H9 (cell line): ENCODE data around the gene ZNF628. TPM values are rescaled to one million over a fixed set of nuclear protein-coding genes. Genes with fewer than 3 reads are reported as not detected.

ENCODE experiments used
- DNase-seq: peaks from one replicate; pipeline ENCODE4 v3.0.0-alpha.2; 2017
- H2AFZ ChIP-seq: one replicate; pipeline ENCODE4 v1.6.1; 2013; ENCODE audit warnings: mild to moderate bottlenecking, low read length, control low read depth, moderate library complexity
- H2AK5ac ChIP-seq: 2 replicates; pipeline ENCODE4 v1.6.1; 2013; ENCODE audit warnings: low read length, control low read depth, mixed read lengths; ENCODE audit not compliant: insufficient read length
- H2BK120ac ChIP-seq: one replicate; pipeline ENCODE4 v1.6.1; 2013; ENCODE audit warnings: low read depth, mild to moderate bottlenecking, low read length, control low read depth, inconsistent platforms; ENCODE audit not compliant: poor library complexity, severe bottlenecking
- H2BK12ac ChIP-seq: 2 replicates; pipeline ENCODE4 v1.6.1; 2013; ENCODE audit warnings: low read length, control low read depth, mixed read lengths, low read depth; ENCODE audit not compliant: insufficient read length
- H2BK15ac ChIP-seq: 2 replicates; pipeline ENCODE4 v1.6.1; 2013; ENCODE audit warnings: low read depth, low read length, control low read depth
- H2BK20ac ChIP-seq: one replicate; pipeline ENCODE4 v1.6.1; 2013; ENCODE audit warnings: low read depth, mild to moderate bottlenecking, low read length, control low read depth, inconsistent platforms; ENCODE audit not compliant: poor library complexity, severe bottlenecking
- H2BK5ac ChIP-seq: 2 replicates; pipeline ENCODE4 v1.6.1; 2013; ENCODE audit warnings: low read length, control low read depth, mixed read lengths; ENCODE audit not compliant: insufficient read length
- H3K14ac ChIP-seq: 2 replicates; pipeline ENCODE4 v1.6.1; 2013; ENCODE audit warnings: low read length, control low read depth; ENCODE audit not compliant: insufficient read depth
- H3K18ac ChIP-seq: 2 replicates; pipeline ENCODE4 v1.6.1; 2013; ENCODE audit warnings: low read depth, mild to moderate bottlenecking, mixed read lengths, low read length, control low read depth; ENCODE audit not compliant: insufficient read length
- H3K23ac ChIP-seq: 2 replicates; pipeline ENCODE4 v1.6.1; 2013; ENCODE audit warnings: low read length, control low read depth, mixed read lengths, low read depth; ENCODE audit not compliant: insufficient read length
- H3K23me2 ChIP-seq: 2 replicates; pipeline ENCODE4 v1.6.1; 2013; ENCODE audit warnings: low read depth, mild to moderate bottlenecking, mixed read lengths, low read length, control low read depth; ENCODE audit not compliant: insufficient read length, poor library complexity, severe bottlenecking
- H3K27ac ChIP-seq: 2 replicates; pipeline ENCODE4 v1.5.1; 2013; ENCODE audit warnings: low read length, control low read depth, mixed read lengths, low read depth; ENCODE audit not compliant: insufficient read length
- H3K27me3 ChIP-seq: 2 replicates; pipeline ENCODE4 v1.6.1; 2013; ENCODE audit warnings: low read length, control low read depth, inconsistent platforms; ENCODE audit not compliant: insufficient read depth
- H3K4ac ChIP-seq: 2 replicates; pipeline ENCODE4 v1.6.1; 2013; ENCODE audit warnings: low read depth, mild to moderate bottlenecking, control low read depth, inconsistent platforms, low read length, moderate library complexity
- H3K4me1 ChIP-seq: 2 replicates; pipeline ENCODE4 v1.6.1; 2013; ENCODE audit warnings: low read length, control low read depth, inconsistent platforms; ENCODE audit not compliant: insufficient read depth
- H3K4me2 ChIP-seq: 2 replicates; pipeline ENCODE4 v1.6.1; 2013; ENCODE audit warnings: low read length, control low read depth, mixed read lengths; ENCODE audit not compliant: insufficient read length, insufficient read depth
- H3K56ac ChIP-seq: 2 replicates; pipeline ENCODE4 v1.6.1; 2013; ENCODE audit warnings: low read depth, mild to moderate bottlenecking, mixed read lengths, low read length, control low read depth; ENCODE audit not compliant: insufficient read length
- H3K79me1 ChIP-seq: 2 replicates; pipeline ENCODE4 v1.6.1; 2013; ENCODE audit warnings: low read depth, mild to moderate bottlenecking, moderate library complexity, low read length, control low read depth, inconsistent platforms; ENCODE audit not compliant: insufficient read depth, poor library complexity, severe bottlenecking
- H3K79me2 ChIP-seq: 2 replicates; pipeline ENCODE4 v1.6.1; 2013; ENCODE audit warnings: low read length, control low read depth, inconsistent platforms; ENCODE audit not compliant: insufficient read depth
- H3K9ac ChIP-seq: 2 replicates; pipeline ENCODE4 v1.6.1; 2013; ENCODE audit warnings: low read length, control low read depth, mixed read lengths; ENCODE audit not compliant: insufficient read length; ENCODE audit errors: extremely low read depth
- H3K9me3 ChIP-seq: one replicate; pipeline ENCODE4 v1.6.1; 2013; ENCODE audit warnings: low read depth, low read length, inconsistent platforms; ENCODE audit not compliant: control insufficient read depth
- H3T11ph ChIP-seq: one replicate; pipeline ENCODE4 v1.6.1; 2013; ENCODE audit warnings: mild to moderate bottlenecking, low read length, control low read depth, inconsistent platforms
- H4K20me1 ChIP-seq: one replicate; pipeline ENCODE4 v1.6.1; 2013; ENCODE audit not compliant: control insufficient read depth, insufficient read length, insufficient read depth
- H4K5ac ChIP-seq: 2 replicates; pipeline ENCODE4 v1.6.1; 2013; ENCODE audit warnings: low read depth, mild to moderate bottlenecking, mixed read lengths, low read length, control low read depth; ENCODE audit not compliant: insufficient read length
- H4K8ac ChIP-seq: replicated peaks from 2 replicates; pipeline ENCODE4 v1.6.1; 2013; ENCODE audit warnings: low read length, control low read depth, mixed read lengths, low read depth; ENCODE audit not compliant: insufficient read length
- H4K91ac ChIP-seq: 2 replicates; pipeline ENCODE4 v1.6.1; 2013; ENCODE audit warnings: low read depth, mild to moderate bottlenecking, moderate library complexity, mixed read lengths, low read length, control low read depth; ENCODE audit not compliant: insufficient read length
- H3K27ac Mint-ChIP-seq, 3 experiments: 2 replicates in 2 of 3; 3 replicates in 1 of 3; pipeline ENCODE4 v1.8.0; 2020 to 2021; ENCODE audit warnings: mixed read lengths in 3 of 3, mild to moderate bottlenecking in 1 of 3, moderate library complexity in 1 of 3
- H3K27me3 Mint-ChIP-seq: 2 replicates; pipeline ENCODE4 v1.8.0; 2021; ENCODE audit warnings: low read depth, mild to moderate bottlenecking, moderate library complexity, mixed read lengths
- H3K36me3 Mint-ChIP-seq, 3 experiments: 2 replicates in 2 of 3; 3 replicates in 1 of 3; pipeline ENCODE4 v1.8.0; 2020 to 2021; ENCODE audit warnings: low read depth in 3 of 3, mixed read lengths in 3 of 3; ENCODE audit not compliant: insufficient read depth in 1 of 3
- H3K4me1 Mint-ChIP-seq, 2 experiments: 2 replicates each; pipeline ENCODE4 v1.8.0; 2020; ENCODE audit warnings: mixed read lengths in 2 of 2
- H3K4me3 Mint-ChIP-seq, 2 experiments: 2 replicates in 1 of 2; 3 replicates in 1 of 2; pipeline ENCODE4 v1.8.0; 2020 to 2021; ENCODE audit warnings: mild to moderate bottlenecking in 2 of 2, mixed read lengths in 2 of 2, moderate library complexity in 1 of 2
- H3K9me3 Mint-ChIP-seq, 2 experiments: 2 replicates in 1 of 2; 3 replicates in 1 of 2; pipeline ENCODE4 v1.8.0; 2020; ENCODE audit warnings: mild to moderate bottlenecking in 2 of 2, mixed read lengths in 2 of 2, moderate library complexity in 1 of 2
- WGBS: extraction: QIAGEN DNeasy Blood & Tissue Kit; methylation state at CpG from one replicate; pipeline ENCODE4 v1.1.7; 2013; ENCODE audit warnings: missing lambda C conversion rate, low lambda C conversion rate, mixed read lengths; ENCODE audit not compliant: insufficient read length; ENCODE audit errors: extremely low coverage; 5-methylcytosine and 5-hydroxymethylcytosine counted together
- total RNA-seq: library from RNA; stranded (reverse); gene quantifications from 2 replicates; pipeline ENCODE4 v1.2.1, GENCODE V29; 2021
- TF ChIP-seq, protein P1 (sequence below): fragments of 200-600 bp; sonication (generic); conservative IDR thresholded peaks from 3 replicates; pipeline ENCODE4 v1.8.0; 2021; ENCODE audit warnings: antibody characterized with exemption, mild to moderate bottlenecking

Gene ZNF628
- total RNA-seq, 1 experiment from 2014 or later = 16.6 TPM

DNA sequence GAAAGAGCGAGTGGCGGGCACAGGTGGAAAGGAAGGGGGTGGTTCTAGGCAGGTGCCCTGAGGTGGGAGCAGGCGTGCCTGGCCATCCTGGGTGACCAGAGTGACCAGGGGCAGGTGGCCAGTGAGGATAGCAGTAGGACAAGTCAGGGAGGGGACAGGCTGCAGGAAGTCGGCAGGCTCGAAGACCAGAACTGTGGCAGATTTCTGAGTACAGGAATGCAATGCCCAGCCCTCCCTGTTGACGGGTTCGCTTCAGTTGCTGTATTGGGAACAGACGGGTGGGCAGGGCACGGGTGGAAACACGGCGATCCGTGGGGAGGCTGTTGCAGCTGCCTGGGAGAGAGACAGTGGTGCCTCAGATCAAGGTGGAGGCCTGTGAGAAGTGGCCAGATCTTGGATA, 1.9 kb downstream of the ZNF628 start:
- Histone ChIP-seq H2BK15ac (no peak overlapping the region), H3K23me2 (peaks cover 5% of the 10 kb centered on the region), H2AFZ (no peak overlapping the region), H2BK12ac (no peak overlapping the region), H2BK20ac (no peak overlapping the region), H3K79me2 (no peaks in the 10 kb centered on the region), H3K27ac (no peak overlapping the region), H3K18ac (no peak overlapping the region), H3K79me1 (no peaks in the 10 kb centered on the region), H2BK5ac (no peak overlapping the region), H3K14ac (no peak overlapping the region), H3K9me3 (no peaks in the 10 kb centered on the region), H4K8ac (no peak overlapping the region), H2BK120ac (no peak overlapping the region), H3K4me2 (no peak overlapping the region), H4K5ac (no peak overlapping the region), H3K9ac (no peak overlapping the region), H3K4me1 (no peaks in the 10 kb centered on the region), H3K56ac (no peak overlapping the region), H3K23ac (no peak overlapping the region), H3T11ph (no peak overlapping the region), H4K20me1 (no peaks in the 10 kb centered on the region), H3K27me3 (no peaks in the 10 kb centered on the region), H4K91ac (no peak overlapping the region), H2AK5ac (no peak overlapping the region), H3K4ac (no peak overlapping the region)
- H3K27me3 Mint-ChIP-seq = no peaks in the 10 kb centered on the region
- H3K9me3 Mint-ChIP-seq = no peaks in the 10 kb centered on the region
- H3K4me1 Mint-ChIP-seq = peaks cover 23 to 56% of the 10 kb centered on the region in 2 experiments
- peaks cover 2 to 19% (median 3%) of the 10 kb centered on the region in 3 experiments; a peak in 6 of 7 replicates for H3K36me3 Mint-ChIP-seq
- peak overlapping the region; percentile 85 to 93 for H3K4me3 Mint-ChIP-seq
- TF ChIP-seq, protein P1, sequence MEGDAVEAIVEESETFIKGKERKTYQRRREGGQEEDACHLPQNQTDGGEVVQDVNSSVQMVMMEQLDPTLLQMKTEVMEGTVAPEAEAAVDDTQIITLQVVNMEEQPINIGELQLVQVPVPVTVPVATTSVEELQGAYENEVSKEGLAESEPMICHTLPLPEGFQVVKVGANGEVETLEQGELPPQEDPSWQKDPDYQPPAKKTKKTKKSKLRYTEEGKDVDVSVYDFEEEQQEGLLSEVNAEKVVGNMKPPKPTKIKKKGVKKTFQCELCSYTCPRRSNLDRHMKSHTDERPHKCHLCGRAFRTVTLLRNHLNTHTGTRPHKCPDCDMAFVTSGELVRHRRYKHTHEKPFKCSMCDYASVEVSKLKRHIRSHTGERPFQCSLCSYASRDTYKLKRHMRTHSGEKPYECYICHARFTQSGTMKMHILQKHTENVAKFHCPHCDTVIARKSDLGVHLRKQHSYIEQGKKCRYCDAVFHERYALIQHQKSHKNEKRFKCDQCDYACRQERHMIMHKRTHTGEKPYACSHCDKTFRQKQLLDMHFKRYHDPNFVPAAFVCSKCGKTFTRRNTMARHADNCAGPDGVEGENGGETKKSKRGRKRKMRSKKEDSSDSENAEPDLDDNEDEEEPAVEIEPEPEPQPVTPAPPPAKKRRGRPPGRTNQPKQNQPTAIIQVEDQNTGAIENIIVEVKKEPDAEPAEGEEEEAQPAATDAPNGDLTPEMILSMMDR = no peak
- DNase-seq = no peak
- WGBS = no CpG with 5 or more reads among the region's 12 CpGs
- peak overlapping the region in 1 of 3 experiments; percentile 50; a peak in 2 of 7 replicates for H3K27ac Mint-ChIP-seq
